Stomach (tissue), 9 donors: ENCODE measurements around the gene SPTSSA. TPM values are rescaled to one million over a fixed set of nuclear protein-coding genes. Genes with fewer than 3 reads are reported as not detected.

Source experiments
- DNase-seq, 2 donors: peaks; one replicate each; pipeline versions ENCODE4 v3.0.0 to v3.0.0-alpha.2; 2013 to 2019
- H3K27ac ChIP-seq, 5 donors: fragments of 200-600 bp in 4 of 5; sonication (generic) in 4 of 5; one replicate each; pipeline ENCODE4 v1.5.1; 2013 to 2019; ENCODE audit warnings: mild to moderate bottlenecking in 1 of 5, moderate library complexity in 1 of 5
- H3K27me3 ChIP-seq, 3 donors: fragments of 200-600 bp; sonication (generic); one replicate each; pipeline ENCODE4 v1.5.1; 2017 to 2019; ENCODE audit warnings: mixed run types in 1 of 3
- H3K36me3 ChIP-seq, 4 donors: fragments of 200-600 bp; sonication (generic); 1 replicate in 3 of 4; 2 replicates in 1 of 4; pipeline ENCODE4 v1.5.1; 2016 to 2019
- H3K4me1 ChIP-seq, 4 donors: fragments of 200-600 bp; sonication (generic); one replicate each; pipeline ENCODE4 v1.5.1; 2016 to 2019
- H3K4me3 ChIP-seq, 4 donors: fragments of 200-600 bp; sonication (generic) in 3 of 4; one replicate each; pipeline ENCODE4 v1.5.1; 2016 to 2019; ENCODE audit warnings: mild to moderate bottlenecking in 1 of 4
- H3K9me3 ChIP-seq, 4 donors: fragments of 200-600 bp; sonication (generic); one replicate each; pipeline ENCODE4 v1.5.1; 2016 to 2019
- CTCF ChIP-seq, 7 experiments: fragments of 450-650 bp in 4 of 7; fragments of 200-600 bp in 3 of 7; sonication (generic) in 3 of 7; IDR thresholded peaks; one replicate each; pipeline ENCODE4 v1.5.1; 2016 to 2019; ENCODE audit warnings: antibody characterized with exemption in 7 of 7, control low read depth in 2 of 7, mild to moderate bottlenecking in 1 of 7
- EP300 ChIP-seq: sonication (generic); formaldehyde crosslinking; IDR thresholded peaks from one replicate; pipeline ENCODE4 v1.6.1; 2017; ENCODE audit warnings: antibody characterized with exemption
- POLR2A ChIP-seq, 4 donors: fragments of 450-650 bp; IDR thresholded peaks; one replicate each; pipeline ENCODE4 v1.6.1; 2016; ENCODE audit warnings: antibody characterized with exemption in 4 of 4, control low read depth in 2 of 4, mild to moderate bottlenecking in 1 of 4, moderate library complexity in 1 of 4
- POLR2AphosphoS5 ChIP-seq, 3 donors: sonication (generic); formaldehyde crosslinking; IDR thresholded peaks; one replicate each; pipeline ENCODE4 v1.6.1; 2016; ENCODE audit warnings: antibody characterized with exemption in 3 of 3
- WGBS, 5 donors: extraction: QIAGEN DNeasy Blood & Tissue Kit in 3 of 5; methylation state at CpG; one replicate each; pipeline versions ENCODE4 v1.1.5 to v1.1.7; 2013 to 2018; 5-methylcytosine and 5-hydroxymethylcytosine counted together
- intact Hi-C: fragments of 100-400 bp; cut with DNase I; formaldehyde crosslinking; loops from one replicate; pipeline ENCODE4 v1.15.1; 2023; ENCODE audit warnings: low total_unique reads
- polyA plus RNA-seq, 3 donors: library from polyadenylated mRNA; stranded (reverse); fragments of 200-250 nt; gene quantifications; one replicate each; pipeline ENCODE4 v1.2.3, GENCODE V29; 2013
- total RNA-seq, 5 donors: library from RNA; depleted of rRNA; stranded (reverse); fragments of >200 nt; gene quantifications; one replicate each; pipeline versions ENCODE4 v1.1.0 to v1.2.3, GENCODE V29; 2014 to 2016
- donor health status: healthy with polysubstance abuse.
- donor health status: Bipolar disorder and iron deficiency.
- donor health status: healthy.

The SPTSSA gene
- total and polyA plus RNA-seq, 8 donors, result 0.29 to 36.0 (median 21.7) TPM

GRCh38 chr14:34502545-34503225 is 40.6 kb upstream of the SPTSSA start:
- Histone ChIP-seq H3K9me3 (no peaks in the 10 kb centered on the region), H3K36me3 (no peaks in the 10 kb centered on the region), H3K4me3 (no peak overlapping the region), H3K4me1 (peaks cover 0 to 5% (median 2%) of the 10 kb centered on the region in 4 donors), H3K27me3 (no peaks in the 10 kb centered on the region), H3K27ac (no peak overlapping the region)
- 45 to 84% (median 72%) methylated on average over 2 of the region's 2 CpGs for WGBS, 5 donors
- TF ChIP-seq EP300 (no peak), POLR2AphosphoS5 (IDR thresholded peaks at IDR 0.05) (no peak), POLR2A (IDR thresholded peaks at IDR 0.05) (no peak), CTCF (IDR thresholded peaks at IDR 0.05) (no peak)
- intact Hi-C loops, result loop anchor here (10.0 kb wide), 1 partner anchor 138 kb away; no protein-coding TSS in a partner anchor
- no peak for DNase-seq

- no peak for TF ChIP-seq EP300
- no peak for TF ChIP-seq CTCF (IDR thresholded peaks at IDR 0.05)
- no peak for TF ChIP-seq POLR2AphosphoS5 (IDR thresholded peaks at IDR 0.05)
- no peak for TF ChIP-seq POLR2A (IDR thresholded peaks at IDR 0.05)
- Histone ChIP-seq H3K4me1 (peaks cover 0 to 7% (median 3%) of the 10 kb centered on the region in 4 donors), H3K4me3 (no peak overlapping the region), H3K27me3 (no peaks in the 10 kb centered on the region), H3K27ac (no peak overlapping the region), H3K36me3 (no peaks in the 10 kb centered on the region), H3K9me3 (no peaks in the 10 kb centered on the region)
- 55 to 74% (median 65%) methylated on average over 2 of the region's 2 CpGs for WGBS, 5 donors
- no peak for DNase-seq
- intact Hi-C loops, result loop anchor here (10.0 kb wide), 1 partner anchor 137 kb away; no protein-coding TSS in a partner anchor
These were observed 40.0 kb upstream of the SPTSSA start for GRCh38 chr14:34502001-34502400.

- 90 to 96% (median 95%) methylated on average over 4 to 5 of the region's 5 CpGs for WGBS, 5 donors
- Histone ChIP-seq H3K36me3 (no peaks in the 10 kb centered on the region), H3K27me3 (no peaks in the 10 kb centered on the region), H3K27ac (no peak overlapping the region), H3K4me1 (peaks cover 0 to 10% (median 6%) of the 10 kb centered on the region in 4 donors), H3K4me3 (no peak overlapping the region), H3K9me3 (no peaks in the 10 kb centered on the region)
- TF ChIP-seq POLR2A (IDR thresholded peaks at IDR 0.05), result no peak
- no peak for TF ChIP-seq EP300
- no peak for TF ChIP-seq POLR2AphosphoS5 (IDR thresholded peaks at IDR 0.05)
- TF ChIP-seq CTCF (IDR thresholded peaks at IDR 0.05), result no peak
- intact Hi-C loops, result loop anchor here (10.0 kb wide), 1 partner anchor 136 kb away; no protein-coding TSS in a partner anchor
- no peak for DNase-seq
These were observed 39.1 kb upstream of the SPTSSA start for GRCh38 chr14:34501004-34501580.

GRCh38 chr14:34498684-34499412 is 36.8 kb upstream of the SPTSSA start:
- no peaks in the 10 kb centered on the region for H3K27me3 ChIP-seq
- H3K4me3 ChIP-seq, result no peak overlapping the region
- H3K27ac ChIP-seq, result peak overlapping the region in 1 of 5 donors; percentile 74
- TF ChIP-seq POLR2AphosphoS5 (IDR thresholded peaks at IDR 0.05), result no peak
- peak in 5 of 7 experiments; percentile 37 to 83 (median 60) for TF ChIP-seq CTCF (IDR thresholded peaks at IDR 0.05)
- 75 to 88% (median 82%) methylated on average over 6 of the region's 6 CpGs for WGBS, 5 donors
- intact Hi-C loops, result no loop called here
- peaks cover 0 to 15% (median 6%) of the 10 kb centered on the region in 4 donors for H3K4me1 ChIP-seq
- H3K36me3 ChIP-seq, result no peaks in the 10 kb centered on the region
- no peaks in the 10 kb centered on the region for H3K9me3 ChIP-seq
- peak; percentile 43 to 53 for DNase-seq
